Astrocyte of the spinal cord (primary cell): ENCODE results near the gene S100A13.

Experiments
- DNase-seq: peaks from one replicate; pipeline ENCODE4 v3.0.0; 2011; ENCODE audit warnings: low read depth, low spot score
- H3K4me3 ChIP-seq: 2 replicates; pipeline ENCODE4 v1.5.1; 2011; ENCODE audit warnings: low read depth, mild to moderate bottlenecking, low read length, moderate library complexity
- CTCF ChIP-seq: IDR thresholded peaks from 2 replicates; pipeline ENCODE4 v1.5.1; 2012; ENCODE audit warnings: low read depth, mild to moderate bottlenecking, low read length, inconsistent platforms
- in situ Hi-C: cut with HindIII; loops from 2 replicates; pipeline ENCODE4 v1.10.0; 2017; ENCODE audit warnings: low sequenced_read_pairs

The S100A13 gene

GRCh38 chr1:153667439-153667838 is 40.1 kb upstream of the S100A13 start:
- in situ Hi-C loops, result no loop called here
- TF ChIP-seq CTCF, result no peak
- no peak for DNase-seq
- no peak overlapping the region for H3K4me3 ChIP-seq

- no peak for TF ChIP-seq CTCF
- no peak overlapping the region for H3K4me3 ChIP-seq
- in situ Hi-C loops, result no loop called here
- no peak for DNase-seq
Measured at GRCh38 chr1:153663211-153663610, 35.9 kb upstream of the S100A13 start.

GRCh38 chr1:153662269-153662668 is 35.0 kb upstream of the S100A13 start:
- in situ Hi-C loops, result no loop called here
- DNase-seq, result no peak
- no peak overlapping the region for H3K4me3 ChIP-seq
- no peak for TF ChIP-seq CTCF

- in situ Hi-C loops, result no loop called here
- TF ChIP-seq CTCF, result no peak
- peak; percentile 67 for DNase-seq
- no peak overlapping the region for H3K4me3 ChIP-seq
Measured at GRCh38 chr1:153661111-153661708, 33.9 kb upstream of the S100A13 start.

GRCh38 chr1:153659656-153660055 is 32.4 kb upstream of the S100A13 start:
- in situ Hi-C loops, result no loop called here
- no peak for DNase-seq
- H3K4me3 ChIP-seq, result peak overlapping the region; percentile 70
- no peak for TF ChIP-seq CTCF

- in situ Hi-C loops, result no loop called here
- no peak for TF ChIP-seq CTCF
Measured at GRCh38 chr1:153659175-153659534, 31.9 kb upstream of the S100A13 start.

More at GRCh38 chr1:153659175-153659534, 31.9 kb upstream of the S100A13 start:
- peak overlapping the region; percentile 70 for H3K4me3 ChIP-seq
- DNase-seq, result no peak
